GM19240 (cell line): ENCODE measurements around the gene GPR137B.
"Not testable (repeated sequence)": the region's sequence is repeated elsewhere in the genome, so short reads cannot be mapped to it uniquely, and the experiment has no call there.

Source experiments
- DNase-seq: peaks from one replicate; pipeline ENCODE4 v3.0.0; 2011; ENCODE audit warnings: low spot score; ENCODE audit not compliant: insufficient read length

The GPR137B gene, protein sequence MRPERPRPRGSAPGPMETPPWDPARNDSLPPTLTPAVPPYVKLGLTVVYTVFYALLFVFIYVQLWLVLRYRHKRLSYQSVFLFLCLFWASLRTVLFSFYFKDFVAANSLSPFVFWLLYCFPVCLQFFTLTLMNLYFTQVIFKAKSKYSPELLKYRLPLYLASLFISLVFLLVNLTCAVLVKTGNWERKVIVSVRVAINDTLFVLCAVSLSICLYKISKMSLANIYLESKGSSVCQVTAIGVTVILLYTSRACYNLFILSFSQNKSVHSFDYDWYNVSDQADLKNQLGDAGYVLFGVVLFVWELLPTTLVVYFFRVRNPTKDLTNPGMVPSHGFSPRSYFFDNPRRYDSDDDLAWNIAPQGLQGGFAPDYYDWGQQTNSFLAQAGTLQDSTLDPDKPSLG

DNA sequence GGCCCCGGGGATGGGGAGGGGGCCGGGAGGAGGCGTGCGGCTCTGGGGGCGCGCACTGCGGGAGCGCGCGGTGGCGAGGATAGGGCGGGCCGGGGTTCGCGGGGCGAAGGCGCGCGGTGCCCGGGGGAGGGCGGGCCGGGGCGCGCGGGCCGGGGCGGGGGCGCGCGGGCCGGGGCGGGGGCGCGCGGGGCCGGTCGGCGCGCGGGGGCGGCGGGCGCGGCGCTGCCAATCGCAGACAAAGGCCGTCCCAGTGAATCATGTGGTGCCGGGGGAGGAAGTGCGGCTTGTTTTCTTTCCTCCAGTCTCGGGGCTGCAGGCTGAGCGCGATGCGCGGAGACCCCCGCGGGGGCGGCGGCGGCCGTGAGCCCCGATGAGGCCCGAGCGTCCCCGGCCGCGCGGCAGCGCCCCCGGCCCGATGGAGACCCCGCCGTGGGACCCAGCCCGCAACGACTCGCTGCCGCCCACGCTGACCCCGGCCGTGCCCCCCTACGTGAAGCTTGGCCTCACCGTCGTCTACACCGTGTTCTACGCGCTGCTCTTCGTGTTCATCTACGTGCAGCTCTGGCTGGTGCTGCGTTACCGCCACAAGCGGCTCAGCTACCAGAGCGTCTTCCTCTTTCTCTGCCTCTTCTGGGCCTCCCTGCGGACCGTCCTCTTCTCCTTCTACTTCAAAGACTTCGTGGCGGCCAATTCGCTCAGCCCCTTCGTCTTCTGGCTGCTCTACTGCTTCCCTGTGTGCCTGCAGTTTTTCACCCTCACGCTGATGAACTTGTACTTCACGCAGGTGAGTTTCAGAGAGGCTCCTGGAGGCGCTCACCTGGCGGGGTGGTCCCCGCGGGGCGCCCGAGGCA, at the start of gene GPR137B:
GPR137B (plus strand) TSS at position 287 of the 851 bp plus-strand sequence; CDS start at position 371, 84 bp downstream.
- peak; percentile 71 for DNase-seq

DNA sequence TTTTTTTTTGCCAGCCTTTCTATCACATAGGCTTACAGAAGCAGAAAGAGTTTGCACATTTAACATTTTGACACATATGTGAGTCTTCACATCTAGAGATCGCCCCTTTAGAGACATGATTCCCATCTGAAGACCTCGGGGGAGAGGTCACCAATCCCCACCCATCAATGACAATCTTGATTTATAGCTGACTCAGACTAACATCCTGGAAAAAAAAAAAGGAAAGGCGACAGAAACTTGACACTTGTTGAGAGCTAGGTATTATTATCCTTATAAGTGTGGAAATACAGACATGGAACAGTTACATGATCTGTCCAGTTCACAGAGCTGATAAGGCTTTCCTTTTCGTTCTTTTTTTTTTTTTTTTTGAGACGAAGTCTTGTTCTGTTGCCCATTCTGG, 49.4 kb upstream of the GPR137B start:
- no peak for DNase-seq

DNA sequence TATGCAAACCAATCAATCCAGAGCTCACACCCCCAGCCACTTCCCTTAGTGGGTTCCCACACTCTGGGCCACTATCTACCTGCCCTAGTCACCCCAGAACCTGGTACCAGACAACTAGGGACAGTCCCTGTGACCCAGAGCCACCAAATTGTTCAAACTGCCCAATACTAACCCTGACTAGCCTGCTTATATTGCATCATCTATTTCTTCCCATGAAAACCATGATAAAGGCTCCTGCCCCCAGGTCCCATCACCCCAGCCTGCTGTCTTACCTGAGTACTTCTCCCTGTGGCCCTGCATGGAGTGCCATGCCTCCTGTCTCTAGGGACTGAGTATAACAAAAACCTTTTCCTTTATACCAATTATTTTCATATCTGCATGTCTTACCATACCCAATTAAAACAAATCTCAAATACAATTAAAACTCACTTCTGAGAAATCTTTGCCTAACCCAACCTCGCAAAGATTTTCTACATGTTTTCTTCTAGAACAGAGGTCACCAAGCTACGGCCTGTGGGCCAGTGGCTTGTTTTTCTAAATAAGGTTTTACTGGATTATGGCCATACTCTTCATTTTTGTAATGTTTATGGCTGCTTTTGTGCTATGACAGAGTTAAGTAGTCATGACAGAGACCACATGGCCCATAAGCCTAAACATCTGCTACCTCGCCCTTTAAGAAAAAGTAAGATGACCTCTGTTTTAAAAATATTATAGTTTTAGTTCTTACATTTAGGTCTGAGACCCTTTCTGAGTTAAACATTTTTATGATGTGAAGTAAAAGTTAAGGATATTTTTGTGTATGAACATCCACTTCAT, 46.4 kb upstream of the GPR137B start:
- DNase-seq: no peak

DNA sequence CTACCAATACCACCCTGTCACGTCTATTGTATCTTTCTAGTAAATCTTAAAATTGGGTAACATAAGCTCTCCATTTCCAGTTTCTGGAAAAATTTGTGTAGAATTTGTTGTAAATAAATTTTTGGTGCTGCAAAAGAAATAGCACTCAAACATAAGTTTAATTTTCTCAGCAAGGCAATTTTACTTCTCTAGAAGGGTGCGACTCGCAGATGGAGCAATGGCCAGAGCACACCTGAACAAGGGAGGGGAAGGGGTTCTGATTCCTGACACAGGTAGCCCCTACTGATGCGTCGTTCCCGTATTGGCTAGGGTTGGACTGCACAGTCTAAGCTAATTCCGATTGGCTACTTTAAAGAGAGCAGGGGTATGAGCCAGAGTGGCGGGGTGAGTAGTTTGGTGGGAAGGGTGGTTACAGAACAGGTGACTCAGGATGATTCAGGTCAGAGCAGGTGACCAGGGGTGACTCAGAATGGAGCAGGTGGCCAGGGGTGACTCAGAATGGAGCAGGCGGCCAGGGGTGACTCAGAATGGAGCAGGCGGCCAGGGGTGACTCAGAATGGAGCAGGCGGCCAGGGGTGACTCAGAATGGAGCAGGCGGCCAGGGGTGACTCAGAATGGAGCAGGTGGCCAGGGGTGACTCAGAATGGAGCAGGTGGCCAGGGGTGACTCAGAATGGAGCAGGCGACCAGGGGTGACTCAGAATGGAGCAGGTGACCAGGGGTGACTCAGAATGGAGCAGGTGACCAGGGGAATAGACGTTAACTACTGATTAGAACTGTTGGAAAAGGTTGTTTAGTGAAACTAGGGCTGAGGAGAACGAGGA, 45.5 kb upstream of the GPR137B start:
- DNase-seq: not testable (repeated sequence)

DNA sequence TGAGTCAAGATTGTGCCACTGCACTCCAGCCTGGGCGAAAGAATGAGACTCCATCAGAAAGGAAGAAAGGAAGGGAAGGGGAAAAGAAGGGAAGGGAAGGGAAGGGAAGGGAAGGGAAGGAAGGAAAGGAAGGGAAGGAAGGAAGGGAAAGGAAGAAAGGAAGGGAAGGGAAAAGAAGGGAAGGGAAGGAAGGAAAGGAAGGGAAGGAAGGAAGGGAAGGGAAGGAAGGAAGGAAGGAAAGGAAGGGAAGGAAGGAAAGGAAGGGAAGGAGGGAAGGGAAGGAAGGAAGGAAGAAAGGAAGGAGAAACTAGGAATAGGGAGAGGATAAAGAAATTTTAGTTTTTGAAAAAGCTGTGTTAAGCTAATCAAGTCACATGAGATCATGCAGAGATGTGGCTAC, 44.1 kb upstream of the GPR137B start:
- DNase-seq: no peak

DNA sequence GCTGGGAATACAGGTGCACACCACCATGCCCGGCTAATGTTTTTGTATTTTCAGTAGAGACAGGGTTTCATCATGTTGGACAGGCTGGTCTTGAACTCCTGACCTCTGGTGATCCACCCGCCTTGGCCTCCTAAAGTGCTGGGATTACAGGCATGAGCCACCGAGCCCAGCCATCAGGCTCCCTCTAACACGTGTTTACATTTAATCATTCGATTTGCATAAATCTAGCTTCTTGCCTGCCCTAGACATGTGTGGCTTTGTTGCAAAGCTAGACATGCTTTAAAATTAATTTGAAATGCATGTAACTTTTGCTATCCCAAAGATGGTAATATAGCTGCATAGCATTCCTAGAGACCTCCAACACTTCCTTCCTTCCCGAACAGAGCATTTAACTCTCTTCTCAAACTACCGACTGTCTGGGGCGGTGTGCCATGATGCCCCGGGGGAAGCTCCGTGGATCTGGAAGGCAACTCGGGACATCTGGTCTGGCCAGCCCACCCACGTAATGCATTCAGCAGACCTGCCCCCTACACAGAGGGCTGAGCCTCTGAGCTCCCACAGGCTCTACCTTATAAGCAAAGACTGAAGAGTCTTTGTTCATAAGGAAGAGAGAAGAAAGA, 42.9 kb upstream of the GPR137B start:
- DNase-seq: no peak

DNA sequence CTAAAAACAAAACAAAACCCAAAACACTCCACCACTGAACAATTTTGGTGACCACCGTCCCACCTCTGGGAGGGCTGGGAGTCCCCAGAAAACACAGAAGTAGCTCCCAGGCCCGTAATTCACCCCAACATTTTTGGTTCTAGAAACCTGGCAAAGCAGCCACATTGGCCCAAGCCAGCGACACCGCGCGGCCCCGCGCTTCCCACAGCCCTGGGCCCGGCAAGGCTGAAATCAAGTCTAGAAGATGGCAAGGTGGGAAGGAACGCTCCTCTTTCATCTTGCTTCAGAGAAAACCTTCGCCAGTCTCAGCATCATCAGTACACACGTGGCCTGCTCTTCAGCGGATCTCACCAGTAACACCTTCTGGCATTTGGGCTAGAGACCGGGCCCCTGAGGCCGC, 41.5 kb upstream of the GPR137B start:
- DNase-seq: no peak

DNA sequence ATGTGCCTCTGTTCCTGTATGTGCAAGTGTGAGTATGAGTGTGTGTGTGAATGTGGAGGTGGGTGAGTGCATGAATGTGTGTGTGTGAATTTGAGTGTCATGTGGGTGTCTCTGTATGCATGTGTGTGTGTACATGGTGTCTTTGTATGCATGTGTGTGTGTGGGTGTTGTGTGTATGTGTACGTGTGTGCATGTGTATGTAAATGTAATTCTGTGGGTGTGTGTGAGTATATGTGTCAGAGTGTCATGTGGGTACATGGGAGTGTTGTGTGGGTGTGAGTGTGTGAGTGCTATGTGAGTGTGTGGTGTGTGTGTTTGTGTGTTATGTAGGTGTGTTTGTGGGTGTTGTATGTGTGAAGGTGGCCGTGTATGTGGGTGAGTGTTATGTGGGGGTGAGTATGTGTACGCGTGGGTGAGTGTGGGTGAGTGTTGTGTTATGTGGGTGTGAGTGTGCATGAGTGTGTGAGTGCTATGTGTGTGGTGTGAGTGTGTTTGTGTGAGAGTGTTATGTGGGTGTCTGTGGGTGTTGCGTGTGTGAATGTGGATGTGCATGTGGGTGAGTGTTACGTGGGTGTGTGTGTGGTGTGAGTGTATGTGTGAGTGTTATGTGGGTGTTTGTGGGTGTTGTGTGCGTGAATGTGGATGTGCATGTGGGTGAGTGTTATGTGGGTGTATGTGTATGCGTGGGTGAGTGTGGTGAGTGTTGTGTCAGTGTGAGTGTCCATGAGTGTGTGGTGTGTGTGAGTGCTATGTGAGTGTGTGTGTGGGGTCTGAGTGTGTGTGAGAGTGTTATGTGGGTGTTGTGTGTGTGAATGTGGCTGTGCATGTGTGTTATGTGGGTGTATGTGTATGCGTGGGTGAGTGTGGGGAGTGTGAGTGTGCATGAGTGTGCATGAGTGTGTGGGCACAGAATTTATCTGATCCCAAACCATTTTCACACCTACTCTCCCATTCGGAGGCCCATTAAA, 40.8 kb upstream of the GPR137B start:
- no peak for DNase-seq

DNA sequence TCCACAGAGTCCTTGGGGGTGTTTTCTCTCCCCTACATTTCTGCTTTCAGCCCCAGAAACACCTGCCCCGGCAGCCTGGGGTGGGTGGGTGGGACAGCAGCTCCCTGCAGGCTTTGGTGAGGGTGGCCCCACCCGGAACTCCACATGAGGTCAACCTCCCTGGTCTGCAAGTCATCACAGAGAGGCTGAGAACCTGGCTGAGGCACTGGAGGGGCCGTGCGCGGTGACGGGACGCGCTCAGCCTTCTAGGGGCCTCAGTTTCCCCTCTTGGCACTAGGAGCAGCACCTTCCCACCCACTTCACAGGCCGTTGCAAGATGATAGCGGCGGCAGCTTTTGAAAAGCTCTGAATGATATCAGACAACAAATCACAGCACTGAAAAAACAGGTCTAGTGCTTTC, 39.7 kb upstream of the GPR137B start:
- no peak for DNase-seq

DNA sequence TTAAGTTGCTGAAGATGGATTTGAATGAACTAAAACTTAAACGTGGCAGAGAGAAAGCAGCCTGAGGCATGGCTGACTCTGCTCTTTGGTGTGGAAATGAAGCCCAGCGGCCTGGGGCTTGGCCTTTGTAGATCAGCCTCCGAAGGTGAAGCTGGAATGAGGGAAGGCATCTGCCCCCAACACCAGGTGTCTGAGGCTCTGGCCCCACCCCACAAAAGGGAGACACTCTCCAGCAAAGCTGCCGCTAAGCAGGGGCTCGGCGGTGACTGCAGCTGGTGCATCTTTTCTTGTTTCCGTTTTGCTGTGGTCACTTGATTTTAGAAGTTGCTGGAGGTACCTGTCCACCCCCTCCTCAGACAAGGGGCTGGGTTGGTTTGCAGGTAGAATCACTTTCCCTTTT, 39.3 kb upstream of the GPR137B start:
- no peak for DNase-seq

DNA sequence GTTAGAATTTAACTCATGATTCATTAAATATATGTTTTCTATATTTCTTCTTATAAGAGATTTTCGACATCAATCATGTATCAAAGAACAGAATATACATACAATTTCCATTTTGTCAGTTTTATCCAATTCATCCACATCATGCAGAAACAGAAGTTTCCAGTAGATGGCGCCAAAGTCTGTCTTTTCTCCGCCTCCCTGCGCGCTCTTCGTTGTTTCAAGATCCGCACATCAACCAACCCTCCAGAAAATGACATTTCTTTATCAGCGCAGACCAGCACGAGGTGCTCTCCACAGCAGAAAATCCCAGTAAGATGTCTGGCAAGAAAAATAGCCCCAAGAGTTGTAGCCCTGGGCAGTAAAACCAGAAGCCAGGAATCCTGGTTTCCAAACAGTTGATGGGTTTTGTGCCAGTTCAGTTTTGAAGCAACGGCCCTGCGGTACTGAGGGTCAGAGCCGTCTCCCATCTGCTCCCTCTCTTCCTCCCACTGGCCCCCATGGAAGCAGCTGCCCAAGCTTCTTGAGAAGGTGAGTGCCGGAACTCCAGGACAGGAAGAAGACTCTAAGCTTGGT, 38.6 kb upstream of the GPR137B start:
- DNase-seq: peak; percentile 58

DNA sequence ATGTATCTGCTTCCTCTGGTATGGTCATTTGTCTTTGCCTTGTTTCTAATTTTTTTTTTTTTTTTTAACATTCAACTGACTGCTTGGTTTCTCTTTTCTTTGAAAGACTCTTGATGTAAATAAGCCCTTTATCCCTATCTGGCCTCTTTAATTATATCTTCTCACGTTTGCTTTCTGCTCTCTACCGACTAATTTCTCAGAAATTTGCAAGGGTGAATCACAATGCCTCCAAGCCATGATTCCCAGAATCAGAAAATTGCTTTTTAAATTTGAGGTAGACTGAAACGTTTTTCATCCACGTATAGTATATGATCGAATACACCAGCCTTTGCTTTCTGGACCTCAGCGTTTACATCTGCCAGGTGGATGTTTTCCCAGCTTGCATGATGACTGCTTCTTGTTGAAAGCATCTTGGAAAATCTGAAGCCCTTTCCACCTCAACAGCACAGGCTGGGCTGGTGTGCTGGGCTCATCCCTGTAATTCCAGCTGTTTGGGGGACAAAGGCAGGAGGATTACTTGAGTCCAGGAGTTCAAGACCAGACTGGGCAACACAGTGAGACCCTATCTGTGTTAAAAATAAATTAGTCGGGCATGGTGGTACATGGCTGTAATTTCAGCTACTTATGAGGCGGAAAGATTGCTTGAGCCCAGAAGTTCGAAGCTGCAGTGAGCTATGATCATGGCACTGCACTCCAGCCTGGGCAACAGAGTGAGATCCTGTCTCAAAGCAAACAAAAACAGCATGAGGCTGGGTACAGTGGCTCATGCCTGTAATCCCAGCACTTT, 35.0 kb upstream of the GPR137B start:
- no peak for DNase-seq

DNA sequence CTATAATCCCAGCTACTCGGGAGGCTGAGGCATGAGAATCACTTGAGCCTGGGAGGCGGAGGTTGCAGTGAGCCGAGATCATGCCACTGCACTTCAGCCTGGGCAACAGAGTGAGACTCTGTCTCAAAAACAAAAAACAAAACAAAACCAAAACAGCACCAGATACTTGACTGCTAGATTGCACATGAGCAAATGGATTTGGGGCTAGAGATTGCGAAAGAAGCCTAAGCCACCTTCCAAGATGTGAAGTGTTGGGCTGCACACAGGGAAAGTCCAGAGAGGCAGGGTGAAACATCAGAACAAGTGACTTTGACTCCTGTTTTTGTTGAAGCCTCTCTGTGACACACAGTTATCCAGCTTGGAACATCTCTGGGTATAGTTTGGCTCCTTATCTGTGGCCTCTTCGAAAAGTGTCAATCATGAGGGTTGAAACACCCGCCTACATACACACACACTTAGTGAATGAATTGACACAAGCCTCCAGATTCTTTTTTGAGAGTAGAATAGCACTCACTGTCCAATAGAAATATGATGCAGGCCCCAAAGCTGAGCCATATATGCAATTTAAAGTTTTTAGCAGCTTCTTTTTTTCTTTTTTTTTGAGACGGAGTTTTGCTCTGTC, 34.2 kb upstream of the GPR137B start:
- no peak for DNase-seq

DNA sequence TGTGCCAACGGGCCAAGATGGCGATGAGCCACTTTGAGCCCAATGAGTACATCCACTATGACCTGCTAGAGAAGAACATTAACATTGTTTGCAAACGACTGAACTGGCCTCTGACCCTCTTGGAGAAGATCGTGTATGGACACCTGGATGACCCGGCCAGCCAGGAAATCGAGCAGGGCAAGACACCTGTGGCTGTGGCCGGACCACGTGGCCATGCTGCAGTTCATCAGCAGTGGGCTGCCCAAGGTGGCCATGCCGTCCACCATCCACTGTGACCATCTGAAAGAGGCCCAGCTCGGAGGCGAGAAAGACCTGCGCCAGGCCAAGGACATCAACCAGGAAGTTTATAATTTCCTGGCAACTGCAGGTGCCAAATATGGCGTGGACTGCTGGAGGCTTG, 32.2 kb upstream of the GPR137B start:
- no peak for DNase-seq

DNA sequence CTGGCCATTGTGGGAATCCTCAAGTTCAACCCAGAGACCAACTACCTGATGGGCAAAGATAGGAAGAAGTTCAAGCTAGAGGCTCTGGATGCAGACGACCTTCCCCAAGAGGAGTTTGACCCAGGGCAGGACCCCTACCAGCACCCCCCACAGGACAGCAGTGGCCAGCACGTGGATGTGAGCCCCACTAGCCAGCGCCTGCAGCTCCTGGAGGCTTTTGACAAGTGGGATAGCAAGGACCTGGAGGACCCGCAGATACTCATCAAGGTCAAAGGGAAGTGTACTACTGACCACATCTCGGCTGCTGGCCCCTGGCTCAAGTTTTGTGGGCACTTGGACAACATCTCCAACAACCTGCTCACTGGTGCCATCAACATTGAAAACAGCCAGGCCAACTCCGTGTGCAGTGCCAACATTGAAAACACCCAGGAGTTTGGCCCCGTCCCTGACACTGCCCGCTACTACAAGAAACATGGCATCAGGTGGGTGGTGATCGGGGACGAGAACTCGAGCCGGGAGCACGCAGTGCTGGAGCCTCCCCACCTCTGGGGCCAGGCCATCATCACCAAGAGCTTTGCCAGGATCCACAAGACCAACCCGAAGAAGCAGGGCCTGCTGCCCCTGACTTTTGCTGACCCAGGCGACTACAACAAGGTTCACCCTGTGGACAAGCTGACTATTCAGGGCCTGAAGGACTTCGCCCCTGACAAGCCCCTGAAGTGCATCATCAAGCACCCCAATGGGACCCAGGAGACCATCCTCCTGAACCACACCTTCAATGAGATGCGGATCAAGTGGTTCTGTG, 30.6 kb upstream of the GPR137B start:
- DNase-seq: no peak

DNA sequence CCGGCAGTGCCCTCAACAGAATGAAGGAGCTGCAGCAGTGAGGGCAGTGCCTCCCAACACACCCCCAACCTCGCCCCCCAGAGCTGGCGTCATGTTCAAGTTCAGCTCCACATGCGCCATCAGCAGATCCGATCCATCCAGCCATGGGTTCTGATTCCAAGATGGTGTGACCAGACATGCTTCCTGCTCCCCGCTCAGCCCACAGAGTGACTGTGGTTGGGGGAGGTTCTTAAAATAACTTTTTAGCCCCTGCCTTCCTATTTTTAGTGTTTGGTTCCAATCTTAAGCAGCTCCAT, 30.1 kb upstream of the GPR137B start:
- no peak for DNase-seq
